H54 (cell line): ENCODE measurements around the gene MDFIC.

ENCODE experiments used
- DNase-seq: peaks from one replicate; pipeline ENCODE4 v3.0.0; 2011; ENCODE audit warnings: low spot score, mixed read lengths; ENCODE audit not compliant: insufficient read length
- FAIRE-seq: peaks from 3 replicates; lab custom pipeline; 2011; peaks lifted over from hg19 to GRCh38; lab: Jason Lieb, UNC
- POLR2A ChIP-seq: IDR thresholded peaks from 2 replicates; pipeline ENCODE4 v1.6.1; 2011; ENCODE audit warnings: low read depth, mild to moderate bottlenecking, low read length

MDFIC gene

DNA sequence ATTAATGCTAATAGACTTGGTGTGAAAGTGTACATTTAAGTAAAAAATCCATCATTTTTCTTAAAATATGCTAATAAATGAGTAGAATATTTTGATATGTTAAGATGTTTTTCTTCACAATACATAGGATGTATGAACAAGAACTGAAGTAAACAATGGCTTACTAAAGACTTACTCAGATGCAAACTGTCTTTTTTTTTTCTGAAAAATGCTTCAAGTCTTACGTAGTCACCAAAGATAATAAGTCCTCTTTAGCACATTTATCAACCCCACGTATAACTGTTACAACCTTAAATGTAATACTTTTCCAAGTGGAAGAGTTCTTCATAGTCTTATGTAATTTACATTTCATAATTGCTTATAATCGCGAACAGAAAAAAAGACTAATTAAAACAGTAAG is 54.8 kb downstream of the MDFIC start:
- TF ChIP-seq POLR2A = no peak
- FAIRE-seq (no peak), DNase-seq (no peak)

DNA sequence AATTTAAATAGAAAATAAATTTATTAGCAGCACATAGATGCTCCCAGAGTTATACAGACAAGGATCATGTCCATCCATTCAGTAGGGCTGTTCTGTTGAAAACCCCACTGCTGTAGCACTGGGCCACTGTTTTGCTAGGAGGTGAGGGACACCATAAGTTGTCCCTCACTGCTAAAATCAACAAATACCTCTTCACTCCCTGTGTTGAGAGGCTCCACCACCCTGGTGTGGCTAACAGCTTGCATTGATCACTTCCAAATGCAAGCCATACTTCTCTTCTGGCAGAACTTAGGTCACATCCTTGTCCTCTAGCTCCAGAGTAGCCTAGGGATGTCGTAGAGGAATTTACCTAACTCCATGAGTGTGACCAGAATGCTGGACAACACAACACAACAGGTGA is 55.4 kb downstream of the MDFIC start:
- TF ChIP-seq POLR2A = no peak
- DNase-seq = no peak
- FAIRE-seq = no peak

- DNase-seq (no peak), FAIRE-seq (no peak)
- TF ChIP-seq POLR2A = no peak
Measured at GRCh38 chr7:114979388-114979787, 57.5 kb downstream of the MDFIC start.

GRCh38 chr7:114979803-114980507 is 58.1 kb downstream of the MDFIC start:
- TF ChIP-seq POLR2A = no peak
- no peak for DNase-seq
- no peak for FAIRE-seq

GRCh38 chr7:114981323-114981722 is 59.4 kb downstream of the MDFIC start:
- no peak for TF ChIP-seq POLR2A
- FAIRE-seq (no peak), DNase-seq (no peak)

GRCh38 chr7:114985116-114985715 is 63.3 kb downstream of the MDFIC start:
- no peak for FAIRE-seq
- TF ChIP-seq POLR2A = no peak
- no peak for DNase-seq

DNA sequence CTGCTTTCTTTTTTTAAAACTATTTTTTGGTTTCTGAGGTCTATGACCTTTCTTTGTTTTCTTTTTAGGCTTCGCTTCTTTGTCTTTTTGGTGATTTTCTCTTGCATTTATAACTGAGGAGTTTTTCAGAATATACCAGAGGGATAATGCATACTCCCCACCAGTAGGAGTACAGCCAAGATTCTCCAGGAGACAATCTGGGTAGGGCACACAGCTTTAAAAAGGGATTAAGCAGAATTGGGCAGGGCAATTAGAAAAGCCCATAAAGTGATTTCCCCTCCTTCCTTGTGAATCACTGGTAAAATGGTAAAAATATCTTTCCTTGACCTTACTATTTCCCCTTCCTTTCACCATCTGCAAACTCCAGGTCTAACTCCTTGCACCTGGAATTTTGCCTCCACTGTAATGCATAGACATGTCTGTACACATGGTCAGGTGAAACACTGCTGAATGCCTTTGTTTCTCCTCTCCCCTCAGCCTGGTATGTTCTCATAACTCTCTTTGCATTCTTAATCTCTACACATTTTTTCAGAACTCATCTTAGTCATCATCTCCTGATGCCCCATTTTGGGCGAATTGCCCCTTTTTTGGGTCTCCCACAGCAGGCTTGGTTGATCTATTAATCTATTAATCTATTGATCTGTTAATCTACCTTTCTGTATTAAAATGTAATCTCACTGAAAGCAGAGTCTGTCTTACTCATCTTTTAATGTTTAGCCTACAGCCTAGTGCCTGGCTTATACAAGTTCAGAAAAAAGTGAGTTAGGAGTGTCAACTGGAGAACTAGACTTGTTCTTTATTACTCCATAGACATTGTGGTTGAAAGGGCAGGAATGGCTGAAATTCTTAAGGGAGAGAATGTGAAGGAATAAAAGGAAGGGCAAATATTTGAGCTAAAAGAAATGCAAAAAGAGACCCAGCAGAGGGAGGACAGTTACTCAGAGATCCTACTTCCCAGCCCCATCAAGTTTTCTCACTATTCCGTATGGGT is 64.6 kb downstream of the MDFIC start:
- TF ChIP-seq POLR2A = no peak
- no peak for DNase-seq
- no peak for FAIRE-seq

GRCh38 chr7:114988026-114988425 is 66.1 kb downstream of the MDFIC start:
- FAIRE-seq = peak; percentile 38

DNA sequence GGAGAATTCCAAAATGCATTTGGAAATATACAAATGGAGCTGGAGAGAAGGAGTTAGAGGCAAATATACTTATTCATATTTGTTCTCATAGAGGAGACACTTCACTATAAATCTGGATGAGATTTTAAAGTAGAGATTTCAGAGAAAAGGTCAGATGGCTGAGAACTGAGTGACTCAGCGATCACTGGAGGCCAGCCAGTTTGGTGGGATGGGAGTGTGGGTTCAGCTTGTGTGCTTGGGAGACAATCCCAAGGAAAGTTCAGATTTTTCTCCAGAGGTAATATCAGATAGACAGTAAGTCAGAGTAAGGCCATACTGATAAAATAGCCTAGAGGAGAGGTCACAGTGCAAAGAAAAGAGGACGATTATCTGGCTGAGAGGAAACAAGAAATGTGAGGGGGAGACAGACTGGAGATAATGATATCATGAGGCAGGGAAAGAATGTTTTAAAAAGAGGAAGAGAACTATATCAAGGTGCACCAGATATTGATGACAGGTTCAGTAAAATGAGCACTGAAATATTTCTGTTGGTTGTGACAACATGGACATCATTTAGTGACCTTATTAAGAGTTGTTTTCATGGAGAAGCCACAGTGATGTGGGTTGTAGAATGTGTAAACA is 67.0 kb downstream of the MDFIC start:
- peak; percentile 97 for FAIRE-seq
- TF ChIP-seq POLR2A = no peak
- peak; percentile 4 for DNase-seq

More at GRCh38 chr7:114988026-114988425, 66.1 kb downstream of the MDFIC start:
- TF ChIP-seq POLR2A = no peak
- DNase-seq = no peak

- DNase-seq (no peak), FAIRE-seq (peak; percentile 27)
- TF ChIP-seq POLR2A = no peak
Measured at GRCh38 chr7:114989531-114989930, 67.6 kb downstream of the MDFIC start.

- DNase-seq (no peak), FAIRE-seq (no peak)
- no peak for TF ChIP-seq POLR2A
Measured at GRCh38 chr7:114997487-114998404, 75.9 kb downstream of the MDFIC start.

DNA sequence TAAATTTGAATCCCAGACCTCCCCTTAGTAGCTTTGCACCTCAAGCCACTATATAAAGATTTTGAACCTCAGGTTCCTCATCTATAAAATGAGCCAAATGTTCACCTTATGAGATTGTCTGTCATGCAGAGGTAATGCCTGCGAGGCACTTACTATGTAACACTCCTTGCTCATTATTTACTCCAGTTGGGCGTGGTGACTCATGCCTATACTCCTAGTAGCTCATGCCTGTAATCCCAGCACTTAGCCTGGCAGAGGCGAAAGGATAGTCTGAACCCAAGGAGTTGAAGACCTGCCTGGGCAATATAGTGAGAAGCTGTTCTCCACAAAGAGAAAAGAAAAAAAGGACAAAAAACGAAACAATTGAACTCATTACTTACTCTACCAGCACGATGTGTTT is 82.2 kb downstream of the MDFIC start:
- FAIRE-seq (peak; percentile 58), DNase-seq (no peak)
- TF ChIP-seq POLR2A = no peak
